ENCODE data around the gene CAST.
"Not testable (repeated sequence)": the region's sequence is repeated elsewhere in the genome, so short reads cannot be mapped to it uniquely, and the experiment has no call there.

CAST gene

DNA sequence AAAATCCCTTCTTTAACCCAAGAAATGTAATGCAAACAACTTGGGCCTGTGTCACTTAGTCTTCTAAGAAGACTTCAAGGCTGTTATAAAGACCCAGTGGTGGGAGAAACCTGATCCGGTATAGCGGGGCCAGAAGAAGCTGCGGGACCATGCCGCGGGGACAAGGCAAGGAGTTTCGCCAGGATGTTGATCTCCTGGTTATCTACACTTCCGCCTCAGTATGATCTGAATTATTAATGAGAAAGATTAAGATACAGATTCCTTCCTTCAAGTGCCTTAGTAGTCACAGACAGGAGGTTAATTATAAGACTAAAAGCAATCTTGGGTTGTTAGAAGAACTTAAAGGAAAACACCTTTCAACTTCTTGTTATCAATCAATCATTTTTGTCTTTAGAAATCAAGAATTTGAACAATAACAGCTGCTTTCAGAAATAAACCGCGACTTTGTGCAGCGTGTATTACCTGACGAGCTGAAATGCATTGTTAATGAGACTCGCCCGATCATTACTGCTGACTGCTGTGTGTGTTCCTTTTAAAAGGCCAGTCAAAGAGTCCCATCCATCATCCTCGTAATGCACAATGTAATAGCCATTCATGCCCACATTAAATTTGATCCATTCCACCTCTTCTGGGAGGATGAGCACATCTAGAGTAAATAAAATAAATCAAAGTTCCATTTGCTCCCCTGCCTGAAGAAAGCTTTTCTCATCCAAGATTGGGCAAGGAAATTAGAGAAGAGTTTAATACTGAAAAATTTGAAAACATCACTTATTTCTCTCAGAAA lies 123.3 kb downstream of the CAST start:
- no peak for DNase-seq

DNA sequence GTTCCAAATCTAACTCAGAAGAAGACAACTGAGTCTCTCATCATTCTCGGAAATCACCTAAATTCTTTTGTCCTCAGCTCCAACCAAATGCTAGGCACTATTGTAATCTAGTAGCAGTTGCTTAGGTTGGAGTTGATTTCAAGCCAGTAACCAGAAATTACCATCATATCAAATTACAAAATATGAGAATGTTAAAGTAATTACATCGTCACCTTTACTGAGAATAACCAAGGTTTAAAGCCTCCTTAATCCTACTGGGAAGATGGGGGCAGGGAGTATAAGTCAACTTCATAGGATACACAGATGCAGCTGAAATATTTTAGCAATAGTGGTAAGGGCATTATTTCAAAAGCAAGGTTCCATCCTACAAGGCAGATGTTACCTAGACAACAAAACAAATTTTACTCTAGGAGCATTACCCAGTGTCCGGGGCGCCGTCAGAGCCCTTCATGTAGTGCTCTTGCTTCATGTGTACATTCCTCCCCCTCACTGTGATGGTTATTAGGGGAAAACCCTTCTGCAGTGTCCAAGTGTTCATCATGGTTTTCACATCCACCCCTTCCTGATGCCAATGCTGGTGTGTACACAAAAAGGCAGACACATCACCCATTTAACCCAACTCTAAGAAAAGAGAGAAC lies 126.1 kb downstream of the CAST start:
- DNase-seq: no peak

DNA sequence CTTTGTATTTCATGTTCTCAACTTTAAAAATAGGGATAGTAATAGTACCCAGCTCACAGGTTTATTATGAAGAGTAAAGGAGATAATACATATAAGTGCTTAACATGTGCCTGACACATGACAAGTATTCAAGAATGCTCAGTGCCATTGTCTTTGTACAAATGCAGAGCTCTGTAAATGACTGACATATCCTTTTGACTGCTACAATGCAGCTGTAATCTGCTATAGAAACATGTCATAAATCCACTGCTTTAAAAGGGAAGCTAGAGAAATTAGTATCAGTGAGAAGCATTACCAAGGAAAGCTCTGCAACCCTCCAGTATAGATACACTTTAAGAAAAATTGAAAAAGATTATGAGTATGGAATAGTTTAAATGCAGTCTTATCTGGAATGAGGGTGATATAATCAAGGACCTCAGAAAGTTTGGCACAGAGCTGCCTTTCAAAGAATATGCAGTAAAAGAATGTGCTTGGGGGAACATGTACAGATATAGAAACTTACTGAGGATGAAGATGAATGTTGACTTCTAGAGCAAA lies 127.7 kb downstream of the CAST start:
- no peak for DNase-seq

DNA sequence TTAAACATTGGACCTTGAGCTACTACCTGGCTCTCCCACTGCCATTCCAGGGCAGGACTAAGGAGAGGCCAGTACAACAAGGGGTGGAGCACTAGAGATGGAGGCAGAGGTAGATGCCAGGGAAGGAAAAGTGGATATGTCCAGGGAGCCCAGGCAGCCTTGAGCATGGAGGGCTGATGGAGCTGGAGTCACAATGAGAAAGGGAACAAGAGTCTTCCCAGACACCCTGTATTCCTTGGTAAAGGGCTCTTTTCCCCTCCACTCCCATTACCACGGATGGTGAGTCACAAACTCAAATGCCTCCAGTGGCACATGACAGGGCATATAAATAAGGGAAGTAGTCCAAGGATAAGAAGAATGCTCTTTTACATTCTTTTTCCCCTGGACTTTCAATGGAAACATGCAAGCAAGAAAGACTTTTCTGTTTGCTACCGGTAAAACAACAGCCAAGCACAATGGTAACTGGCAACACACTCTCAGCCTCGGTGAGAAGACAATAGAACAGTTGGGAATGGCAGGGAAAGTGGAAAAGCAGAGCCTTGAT lies 128.9 kb downstream of the CAST start:
- no peak for DNase-seq

DNA sequence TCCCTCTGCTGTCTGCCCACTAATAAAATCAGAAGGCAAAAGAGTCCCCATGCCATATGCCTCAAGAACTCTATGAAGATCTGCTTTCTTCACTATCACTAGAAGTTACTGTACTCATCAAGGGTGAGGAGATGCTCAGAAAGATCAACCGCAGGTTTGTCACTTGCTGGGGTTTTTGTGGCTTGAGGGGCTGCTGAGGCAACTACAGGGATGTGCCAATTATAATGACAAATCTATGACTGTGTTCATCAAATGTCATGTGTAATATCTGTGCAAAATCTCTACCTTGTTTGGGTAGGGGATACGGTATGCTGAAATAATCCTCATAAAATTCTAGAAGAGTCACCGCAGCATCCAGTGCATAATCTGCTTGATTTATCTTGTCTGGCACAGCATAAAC lies 132.6 kb downstream of the CAST start:
- DNase-seq: no peak

DNA sequence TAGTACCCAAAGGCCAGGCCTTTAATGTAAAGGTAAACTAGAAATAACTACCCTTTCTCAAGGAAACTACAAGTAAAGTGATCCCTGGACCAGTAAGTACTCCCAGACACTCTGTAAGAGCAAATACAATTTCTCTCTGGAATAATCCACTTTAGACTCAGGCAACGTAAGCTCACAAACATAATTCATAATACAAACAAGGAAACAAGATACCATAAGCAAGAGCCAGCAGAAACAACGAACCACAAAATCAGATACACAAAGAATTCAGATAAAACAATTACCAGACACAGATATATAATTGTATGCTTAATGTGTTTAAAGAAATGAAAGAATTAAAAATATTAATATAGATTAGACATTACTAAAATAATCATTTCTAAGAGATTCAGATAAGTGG lies 133.4 kb downstream of the CAST start:
- no peak for DNase-seq

DNA sequence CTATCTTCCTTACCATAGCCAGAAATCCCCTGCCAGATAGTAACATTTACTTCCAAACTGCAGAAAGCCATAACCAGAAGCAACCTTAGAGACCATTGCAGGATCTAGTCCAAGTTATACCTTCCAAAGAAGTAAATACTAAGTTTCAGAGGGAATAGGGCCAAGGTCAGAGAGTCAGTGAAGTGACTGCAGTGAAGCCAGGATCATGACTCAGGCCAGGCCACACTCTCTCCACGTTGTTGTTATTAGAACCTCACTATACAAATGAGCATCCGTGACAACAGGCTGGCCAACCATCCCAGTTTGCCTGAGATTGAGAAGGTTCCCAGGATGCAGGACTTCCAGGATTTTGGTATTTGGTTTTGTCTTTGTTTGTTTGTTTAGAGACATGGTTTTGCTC lies 134.3 kb downstream of the CAST start:
- DNase-seq: no peak

DNA sequence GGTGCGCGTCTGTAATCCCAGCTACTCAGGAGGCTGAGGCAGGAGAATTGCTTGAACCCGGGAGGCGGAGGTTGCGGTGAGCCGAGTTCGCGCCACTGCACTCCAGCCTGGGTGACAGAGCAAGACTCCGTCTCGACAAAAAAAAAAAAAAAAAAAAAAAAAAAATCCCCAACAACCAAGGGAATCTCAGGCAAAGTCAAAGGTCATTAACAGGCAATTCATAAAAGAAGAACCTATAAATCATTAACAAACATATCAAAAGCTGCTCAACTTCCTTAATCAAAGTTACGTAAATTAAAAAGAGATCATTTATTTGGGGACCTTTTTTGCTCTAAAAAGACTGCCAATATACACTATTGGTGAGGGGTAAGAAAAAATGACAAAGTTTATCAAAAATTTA lies 139.5 kb downstream of the CAST start:
- not testable (repeated sequence) for DNase-seq

DNA sequence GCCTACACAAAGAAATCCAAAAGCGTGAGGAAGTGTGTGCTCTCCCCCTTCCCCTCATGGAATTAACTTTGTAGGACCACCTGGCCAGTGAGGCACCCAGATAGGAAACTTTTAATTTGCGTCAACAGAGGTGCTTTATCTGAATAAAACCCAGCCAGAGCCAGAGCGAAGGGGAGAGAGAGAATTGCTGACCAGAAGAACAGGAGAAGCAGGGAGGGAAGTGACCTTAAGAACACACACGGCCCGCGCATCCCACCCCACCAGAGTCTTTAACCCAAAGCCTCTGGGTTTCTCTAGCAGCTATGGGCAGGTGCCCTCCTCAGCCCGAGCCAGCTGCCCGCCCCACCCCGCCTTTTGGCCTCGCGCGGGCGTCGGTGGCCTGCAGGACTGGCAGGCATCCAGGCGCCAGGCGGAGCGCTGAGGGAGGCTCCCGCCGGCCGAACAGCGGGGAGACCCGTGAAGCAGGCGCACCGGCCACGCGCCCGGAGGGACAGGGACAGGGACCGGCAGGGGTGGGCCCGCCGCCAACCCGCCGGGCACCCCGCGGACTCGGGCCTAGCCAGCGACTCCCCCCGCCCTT lies 145.0 kb downstream of the CAST start:
- DNase-seq: peak; percentile 72

DNA sequence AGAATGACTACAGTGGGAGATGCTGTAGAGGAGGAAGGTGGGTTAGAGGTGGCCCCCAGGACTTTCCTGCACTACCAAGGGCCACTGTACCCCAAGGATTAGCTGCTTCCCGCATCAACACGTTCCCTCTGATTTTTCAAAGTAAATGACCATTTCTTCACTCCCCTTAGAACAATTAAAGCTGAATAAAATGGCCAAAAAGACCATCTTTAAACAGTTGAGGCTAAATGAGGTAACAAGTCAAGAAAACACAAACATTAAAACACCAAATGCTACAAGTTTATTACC lies 146.3 kb downstream of the CAST start:
- no peak for DNase-seq

DNA sequence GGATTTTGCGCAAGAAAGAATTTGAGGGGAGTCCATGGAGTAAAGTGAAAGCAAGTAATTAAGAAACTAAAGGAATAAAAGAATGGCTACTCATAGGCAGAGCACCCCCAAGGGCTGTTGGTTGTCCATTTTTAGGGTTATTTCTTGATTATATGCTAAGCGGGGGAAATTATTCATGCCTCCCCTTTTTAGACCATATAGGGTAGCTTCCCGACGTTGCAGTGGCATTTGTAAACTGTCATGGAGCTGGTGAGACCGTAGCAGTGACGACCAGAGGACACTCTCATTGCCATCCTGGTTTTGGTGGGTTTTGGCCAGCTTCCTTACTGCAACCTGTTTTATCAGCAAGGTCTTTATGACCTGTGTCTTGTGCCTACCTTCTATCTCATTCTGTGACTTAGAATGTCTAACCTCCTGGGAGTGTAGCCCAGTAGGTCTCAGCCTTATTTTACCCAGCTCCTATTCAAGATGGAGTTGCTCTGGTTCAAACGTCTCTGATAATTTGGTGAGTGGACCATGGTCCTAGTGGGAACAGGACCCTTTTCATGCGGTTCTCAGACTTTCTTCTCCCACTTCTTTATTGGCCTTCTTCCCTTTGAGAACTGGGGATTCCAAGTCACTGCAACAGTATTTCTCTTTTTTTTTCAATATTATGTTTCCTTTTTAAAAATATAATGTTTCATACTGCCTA lies 146.8 kb downstream of the CAST start:
- no peak for DNase-seq

DNA sequence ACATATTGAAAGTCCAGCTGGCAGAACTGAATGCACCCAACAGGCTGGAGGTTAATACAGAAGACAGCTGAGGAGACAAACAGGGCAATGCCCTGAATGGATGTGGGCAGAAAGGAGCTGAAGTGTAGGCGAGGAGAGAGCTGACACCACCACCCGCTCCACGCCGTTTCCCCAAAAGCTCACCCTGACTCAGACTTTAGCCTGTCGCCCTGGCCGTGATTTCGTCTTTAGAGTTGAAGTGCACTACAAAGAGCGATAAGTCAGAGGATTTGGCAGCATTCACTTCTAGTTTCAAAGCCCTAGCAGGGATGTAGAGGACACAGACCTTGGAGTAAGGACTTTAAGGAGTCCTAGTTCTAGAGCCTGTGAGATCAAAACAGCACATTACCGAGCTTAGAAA lies 147.7 kb downstream of the CAST start:
- no peak for DNase-seq

DNA sequence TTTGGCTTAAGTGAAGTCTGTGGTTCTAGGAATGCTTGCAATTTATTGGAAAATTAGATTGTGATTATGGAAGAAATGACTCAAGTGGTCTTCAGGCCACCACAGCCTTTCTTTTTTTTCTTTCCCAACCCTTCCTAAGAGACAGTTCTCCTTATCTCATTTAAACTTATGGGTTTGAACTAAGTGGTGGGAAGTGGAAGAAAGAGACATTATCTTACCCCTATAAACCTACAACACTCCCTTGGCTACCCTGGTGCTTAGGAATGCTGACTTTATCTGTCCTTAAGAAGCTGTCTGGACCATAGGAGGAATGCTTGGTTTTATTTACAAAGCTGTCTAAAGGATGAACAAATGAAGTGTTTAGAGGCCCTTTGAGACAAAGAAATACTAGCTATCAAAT lies 150.7 kb downstream of the CAST start:
- no peak for DNase-seq

DNA sequence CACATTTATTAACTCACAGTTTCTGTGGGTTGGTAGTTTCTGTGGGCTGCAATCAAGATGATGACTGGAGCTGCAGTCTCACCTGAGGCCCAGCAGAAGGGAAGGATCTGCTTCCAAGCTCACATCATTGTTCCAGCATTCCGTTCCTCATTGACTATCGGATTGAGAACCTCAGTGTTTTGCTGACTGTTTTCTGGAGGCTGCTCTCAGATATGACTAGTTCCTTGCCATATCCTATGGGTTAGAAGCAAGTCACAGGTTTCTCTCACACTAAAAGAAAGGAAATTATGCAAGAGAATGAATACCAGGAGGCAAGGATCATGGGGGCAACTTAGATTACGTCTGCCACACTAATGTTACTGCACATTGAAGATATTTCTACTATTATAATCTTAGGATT lies 151.9 kb downstream of the CAST start:
- no peak for DNase-seq

DNA sequence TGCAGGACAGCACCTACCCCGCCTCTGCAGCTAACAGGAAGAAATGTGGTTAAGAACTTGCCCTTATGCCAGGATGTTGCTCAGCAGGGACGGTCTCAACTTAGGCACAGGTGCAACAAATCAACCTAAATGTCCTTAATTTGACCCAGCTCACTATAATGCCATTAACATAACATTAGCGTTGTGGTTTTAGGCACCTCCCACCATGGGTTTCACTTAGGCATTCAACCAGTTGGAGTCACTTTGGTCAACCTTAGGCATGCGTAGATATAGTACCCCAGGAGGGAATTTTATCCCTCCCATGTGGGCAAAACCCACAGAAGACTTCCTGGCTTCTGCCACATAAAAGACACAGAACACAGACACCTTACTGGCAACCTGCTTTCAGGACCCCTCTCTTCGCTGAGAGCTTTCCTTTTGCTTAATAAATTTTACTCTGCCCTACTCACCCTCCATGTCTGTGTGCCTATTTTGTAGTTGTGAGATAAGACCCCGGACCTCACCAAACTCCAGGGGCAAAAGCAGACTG lies 154.3 kb downstream of the CAST start:
- DNase-seq: no peak

DNA sequence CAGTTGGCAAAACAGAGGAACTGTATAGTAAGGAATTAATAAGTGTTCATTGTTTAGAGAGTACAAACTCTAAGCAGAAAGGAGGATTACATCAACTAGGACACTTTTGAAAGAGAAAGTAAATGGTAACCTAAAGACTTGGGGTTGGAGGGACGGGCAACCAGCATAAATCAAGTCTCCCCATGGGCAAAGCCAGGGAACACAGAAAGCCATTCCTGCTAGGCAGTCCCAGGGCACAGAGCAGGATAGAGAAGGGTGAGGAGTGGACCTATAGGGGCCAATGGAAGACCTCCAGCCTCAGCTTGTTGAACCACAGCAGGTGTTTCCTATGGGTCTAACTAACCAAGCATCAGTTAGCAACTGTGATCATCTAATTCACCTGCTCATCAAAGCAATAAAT lies 154.8 kb downstream of the CAST start:
- DNase-seq: no peak

DNA sequence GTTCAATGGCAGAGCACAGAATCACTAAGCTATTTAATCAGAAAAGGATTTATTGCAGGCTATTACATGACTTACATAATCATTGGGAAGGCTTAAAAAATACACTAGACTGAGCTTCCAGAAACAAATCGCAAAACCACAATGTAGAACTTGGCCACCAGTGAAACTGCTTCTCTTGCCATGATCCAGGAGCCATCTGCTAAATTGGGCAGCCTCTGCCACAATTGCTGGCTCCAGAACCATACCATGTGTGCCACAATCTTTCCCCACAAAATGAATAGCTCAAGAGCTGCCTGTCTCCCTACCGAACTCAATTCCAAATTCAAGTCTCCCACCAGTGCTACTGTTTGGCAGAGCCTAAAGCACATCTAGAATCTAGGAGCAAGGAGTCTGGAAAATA lies 155.3 kb downstream of the CAST start:
- DNase-seq: no peak

DNA sequence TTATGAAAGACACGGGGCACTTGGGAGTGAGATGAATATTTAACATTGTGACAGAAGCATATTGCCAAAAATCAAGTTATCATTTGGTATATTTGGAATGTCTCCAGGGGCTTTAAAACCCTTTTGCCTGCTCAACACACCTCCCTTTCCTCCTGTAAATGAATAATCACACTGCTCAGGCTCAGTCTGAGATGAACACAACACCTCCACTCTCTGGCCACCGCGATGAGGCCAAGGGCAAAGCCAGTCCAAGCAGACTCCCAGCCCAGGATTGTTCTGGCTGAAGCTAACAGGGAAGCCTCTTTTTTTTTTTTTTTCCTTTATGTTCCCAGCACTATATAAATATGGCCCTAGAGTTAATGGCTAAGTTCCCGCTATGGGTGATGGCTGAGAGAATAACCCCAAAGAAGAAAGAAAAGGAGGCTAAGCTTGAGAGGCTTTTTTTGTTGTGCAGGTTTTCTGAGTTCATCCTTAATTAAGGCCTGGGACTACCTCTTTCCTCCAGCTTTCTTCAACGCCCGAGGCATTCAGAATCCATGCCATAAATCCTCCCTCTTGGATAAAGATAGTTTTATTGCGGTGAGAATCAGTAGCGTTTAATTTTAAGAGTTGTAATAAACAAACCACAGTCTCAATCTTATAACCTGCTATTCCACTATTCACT lies 156.1 kb downstream of the CAST start:
- no peak for DNase-seq

DNA sequence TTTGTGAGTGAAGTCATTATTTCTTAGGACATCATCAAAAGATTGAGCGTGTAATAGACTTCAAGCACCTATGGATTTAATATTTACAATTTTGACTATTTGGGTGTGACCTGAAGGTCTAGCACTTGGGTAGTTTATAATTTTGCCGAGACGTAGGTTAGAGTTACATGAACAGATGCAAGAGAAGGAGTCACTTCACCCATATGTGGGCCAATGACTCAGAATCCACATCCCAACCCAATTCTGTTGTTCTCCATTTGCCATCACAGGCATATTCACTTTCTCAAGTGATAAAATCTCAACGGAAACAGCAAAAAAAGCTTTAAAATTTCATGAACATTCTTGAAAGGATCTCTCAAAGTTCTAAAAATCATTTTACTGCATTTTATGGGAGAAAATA lies 157.6 kb downstream of the CAST start:
- DNase-seq: no peak

DNA sequence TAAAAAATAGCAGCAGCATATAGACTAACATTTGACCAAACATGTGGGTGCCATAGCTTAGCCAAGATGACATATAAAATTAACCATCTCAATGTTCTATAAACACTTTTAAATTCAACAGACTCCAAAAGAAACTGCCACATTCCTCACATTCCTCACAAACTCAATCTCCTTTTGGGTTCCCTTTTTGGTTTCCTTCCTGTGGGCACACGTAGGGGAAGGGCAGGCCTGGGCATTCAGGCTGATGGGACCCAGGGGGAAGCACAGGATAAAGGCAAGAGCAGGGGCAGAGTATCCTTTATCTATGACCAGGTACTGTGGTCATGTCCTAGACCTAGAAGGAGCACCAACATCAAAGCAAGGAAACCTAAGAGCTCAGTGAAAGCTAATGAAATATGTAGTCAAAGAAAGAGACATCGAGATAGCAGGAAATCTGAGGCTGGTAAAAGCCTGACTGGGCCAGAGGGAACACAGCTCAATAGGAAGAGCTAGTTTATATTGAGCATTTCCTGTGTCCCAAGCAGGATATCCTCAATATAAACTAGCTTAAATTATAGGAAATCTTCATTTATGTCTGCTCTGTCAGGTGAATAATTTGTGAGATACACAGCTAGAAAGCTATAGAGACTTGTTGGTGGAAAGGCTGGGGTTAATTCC lies 159.2 kb downstream of the CAST start:
- no peak for DNase-seq

DNA sequence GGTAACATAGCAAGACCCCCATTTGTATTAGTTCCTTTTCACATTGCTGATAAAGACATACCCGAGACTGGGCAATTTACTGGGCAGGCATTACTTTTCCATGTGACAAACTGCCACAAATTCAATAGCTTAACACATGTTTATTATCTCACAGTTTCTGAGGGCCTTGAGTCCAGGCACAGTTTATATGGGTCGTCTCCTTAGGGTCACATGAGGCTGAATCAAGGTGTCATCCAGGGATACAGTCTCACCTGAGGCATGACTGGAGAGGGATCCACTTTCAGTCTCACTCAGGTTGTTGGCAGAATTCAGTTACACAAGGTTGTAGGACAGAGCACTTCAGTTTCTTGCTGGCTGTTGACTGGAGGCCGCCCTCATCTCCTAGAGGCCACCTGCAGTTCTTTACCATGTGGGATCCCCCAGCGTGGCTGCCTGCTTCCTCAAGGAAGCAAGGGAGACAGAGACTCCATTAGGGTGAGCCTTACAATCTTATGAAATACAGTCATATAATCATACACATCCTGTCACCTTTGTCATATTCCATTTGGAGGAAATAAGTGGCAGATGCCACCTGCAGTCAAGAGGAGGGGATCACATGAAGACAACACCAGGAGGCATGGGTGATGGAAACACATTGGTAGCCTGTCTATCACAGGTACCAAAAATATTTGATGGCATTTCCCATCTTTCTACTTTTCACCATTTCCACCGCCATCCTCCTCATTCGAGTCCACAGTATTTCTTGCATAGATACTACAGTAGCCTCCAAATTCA lies 160.7 kb downstream of the CAST start:
- DNase-seq: no peak
